Endothelial cell (in vitro differentiated cells): ENCODE data around the gene SAMD4A. TPM values are rescaled to one million over a fixed set of nuclear protein-coding genes. Genes with fewer than 3 reads are reported as not detected.

Source experiments
- DNase-seq: peaks from one replicate; pipeline ENCODE4 v3.0.0; 2021; ENCODE audit warnings: low spot score
- H3K27ac Mint-ChIP-seq: one replicate; pipeline ENCODE4 v1.8.0; 2021; ENCODE audit warnings: mixed read lengths, inconsistent platforms; ENCODE audit not compliant: unreplicated experiment
- H3K27me3 Mint-ChIP-seq: one replicate; pipeline ENCODE4 v1.8.0; 2021; ENCODE audit warnings: mild to moderate bottlenecking, moderate library complexity, mixed read lengths, inconsistent platforms; ENCODE audit not compliant: unreplicated experiment
- H3K36me3 Mint-ChIP-seq: one replicate; pipeline ENCODE4 v1.8.0; 2021; ENCODE audit warnings: mild to moderate bottlenecking, low read depth, mixed read lengths, inconsistent platforms; ENCODE audit not compliant: unreplicated experiment
- H3K4me1 Mint-ChIP-seq: one replicate; pipeline ENCODE4 v1.8.0; 2021; ENCODE audit warnings: mild to moderate bottlenecking, mixed read lengths, inconsistent platforms; ENCODE audit not compliant: unreplicated experiment
- H3K4me3 Mint-ChIP-seq: one replicate; pipeline ENCODE4 v1.8.0; 2021; ENCODE audit warnings: mild to moderate bottlenecking, mixed read lengths, inconsistent platforms; ENCODE audit not compliant: unreplicated experiment
- H3K9me3 Mint-ChIP-seq: one replicate; pipeline ENCODE4 v1.8.0; 2021; ENCODE audit warnings: mixed read lengths, inconsistent platforms; ENCODE audit not compliant: unreplicated experiment
- CTCF ChIP-seq: fragments of 200-600 bp; sonication (generic); IDR thresholded peaks from one replicate; pipeline ENCODE4 v1.5.0; 2021; ENCODE audit warnings: antibody characterized with exemption; ENCODE audit not compliant: unreplicated experiment
- total RNA-seq: library from RNA; stranded (reverse); fragmentation: NEBNext Ultra II Directional; extraction: Animal tissue kit (Norgen Biotek cat#: 25700); gene quantifications from one replicate; pipeline ENCODE4 v1.2.1, GENCODE V29; 2021; ENCODE audit not compliant: unreplicated experiment

The SAMD4A gene
- total RNA-seq, 1 donor from 2014 or later = 9.2 TPM

GRCh38 chr14:54667026-54667744 lies 100.3 kb downstream of the SAMD4A start:
- no peak for DNase-seq
- peaks cover 17% of the 10 kb centered on the region for H3K4me1 Mint-ChIP-seq
- no peak overlapping the region for H3K4me3 Mint-ChIP-seq
- no peak overlapping the region for H3K27ac Mint-ChIP-seq
- H3K27me3 Mint-ChIP-seq = peaks cover 3% of the 10 kb centered on the region
- no peaks in the 10 kb centered on the region for H3K9me3 Mint-ChIP-seq
- H3K36me3 Mint-ChIP-seq = no peaks in the 10 kb centered on the region
- no peak for TF ChIP-seq CTCF

GRCh38 chr14:54667764-54668163 lies 100.8 kb downstream of the SAMD4A start:
- Mint-ChIP-seq H3K36me3 (no peaks in the 10 kb centered on the region), H3K4me1 (peaks cover 17% of the 10 kb centered on the region)

GRCh38 chr14:54669721-54670561 lies 103.0 kb downstream of the SAMD4A start:
- no peak for DNase-seq
- Mint-ChIP-seq H3K4me3 (no peak overlapping the region), H3K27ac (no peak overlapping the region)

More at GRCh38 chr14:54667764-54668163, 100.8 kb downstream of the SAMD4A start:
- Mint-ChIP-seq H3K27me3 (peaks cover 3% of the 10 kb centered on the region), H3K9me3 (no peaks in the 10 kb centered on the region), H3K27ac (no peak overlapping the region), H3K4me3 (no peak overlapping the region)
- no peak for TF ChIP-seq CTCF
- no peak for DNase-seq

GRCh38 chr14:54671537-54671936 lies 104.6 kb downstream of the SAMD4A start:
- DNase-seq = no peak
- no peak for TF ChIP-seq CTCF
- Mint-ChIP-seq H3K36me3 (no peaks in the 10 kb centered on the region), H3K4me1 (peaks cover 3% of the 10 kb centered on the region), H3K9me3 (no peaks in the 10 kb centered on the region), H3K27ac (no peak overlapping the region), H3K27me3 (peaks cover 2% of the 10 kb centered on the region), H3K4me3 (no peak overlapping the region)

More at GRCh38 chr14:54669721-54670561, 103.0 kb downstream of the SAMD4A start:
- Mint-ChIP-seq H3K4me1 (peaks cover 5% of the 10 kb centered on the region), H3K27me3 (peaks cover 3% of the 10 kb centered on the region), H3K9me3 (no peaks in the 10 kb centered on the region), H3K36me3 (no peaks in the 10 kb centered on the region)
- no peak for TF ChIP-seq CTCF

- TF ChIP-seq CTCF = no peak
- Mint-ChIP-seq H3K27ac (no peak overlapping the region), H3K36me3 (no peaks in the 10 kb centered on the region), H3K4me3 (no peak overlapping the region), H3K4me1 (peaks cover 10% of the 10 kb centered on the region), H3K9me3 (no peaks in the 10 kb centered on the region), H3K27me3 (peaks cover 2% of the 10 kb centered on the region)
- no peak for DNase-seq
These were observed 105.3 kb downstream of the SAMD4A start for GRCh38 chr14:54672181-54672580.
